ENCODE data around the gene SMYD3. TPM values are rescaled to one million over a fixed set of nuclear protein-coding genes. Genes with fewer than 3 reads are reported as not detected.

The SMYD3 gene
- polyA plus RNA-seq, 2 of the 4 experiments (the other 2 are of a cell fraction) = 18.2 to 35.2 TPM

DNA sequence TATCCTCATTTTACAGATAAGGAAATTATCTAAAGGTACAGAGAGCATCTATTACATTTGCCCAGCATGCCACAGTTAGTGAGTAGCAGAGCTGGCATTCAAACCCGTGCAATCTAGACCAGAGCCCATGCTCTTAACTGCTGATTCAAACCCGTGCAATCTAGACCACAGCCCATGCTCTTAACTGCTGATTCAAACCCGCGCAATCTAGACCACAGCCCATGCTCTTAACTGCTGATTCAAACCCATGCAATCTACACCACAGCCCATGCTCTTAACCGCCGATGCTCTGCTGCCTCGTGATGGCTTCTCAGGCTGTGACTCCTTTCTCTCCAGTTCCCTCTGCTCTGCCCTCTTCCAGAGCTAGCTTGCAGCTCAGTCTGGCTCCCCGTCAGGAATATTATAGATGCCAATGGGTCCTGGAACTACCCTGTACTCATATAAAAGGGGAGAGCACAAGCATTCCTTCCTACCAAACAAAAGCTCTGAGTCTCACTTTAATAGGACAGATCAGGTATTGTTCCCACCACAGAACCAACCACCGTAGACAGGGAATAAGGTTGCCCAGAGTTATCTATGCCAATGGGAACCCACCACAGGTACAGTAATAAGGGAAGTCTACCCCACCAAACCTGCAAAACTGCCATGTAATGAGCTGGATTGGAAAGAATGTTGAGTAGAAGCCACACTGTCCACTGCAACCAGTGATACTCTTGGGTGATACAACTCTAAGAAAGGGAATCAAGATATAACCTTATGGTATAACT is 78.4 kb downstream of the SMYD3 start:
- H3K4me2 ChIP-seq = no peak overlapping the region
- ATAC-seq (no peak), DNase-seq (ENCODE audit: low read depth in 1 of 2, low spot score in 1 of 2) (no peak), FAIRE-seq (no peak)
- CTCF ChIA-PET = no interaction called here
- 93% methylated on average over 8 of the region's 9 CpGs for WGBS (ENCODE audit: missing lambda C conversion rate)
- no peak overlapping the region for H3K4me3 ChIP-seq
- POLR2A ChIA-PET = no interaction called here
- H3K9me3 ChIP-seq = no peaks in the 10 kb centered on the region
- TF ChIP-seq ZFP36 (IDR thresholded peaks at IDR 0.05; ENCODE audit: borderline replicate concordance, partially characterized antibody) (no peak), EHMT2 (IDR thresholded peaks at IDR 0.05; ENCODE audit: low read depth) (no peak), HOXB13 (CRISPR knock-in tag; IDR thresholded peaks at IDR 0.05; ENCODE audit: low read depth) (no peak), KDM1A (IDR thresholded peaks at IDR 0.05; ENCODE audit: low read depth) (no peak), NFE2L2 (conservative IDR thresholded peaks at IDR 0.05; ENCODE audit: low read length) (no peak), SREBF2 (IDR thresholded peaks at IDR 0.05) (no peak), HOXB5 (CRISPR knock-in tag; IDR thresholded peaks at IDR 0.05) (no peak)
- TF ChIP-seq, protein P1, sequence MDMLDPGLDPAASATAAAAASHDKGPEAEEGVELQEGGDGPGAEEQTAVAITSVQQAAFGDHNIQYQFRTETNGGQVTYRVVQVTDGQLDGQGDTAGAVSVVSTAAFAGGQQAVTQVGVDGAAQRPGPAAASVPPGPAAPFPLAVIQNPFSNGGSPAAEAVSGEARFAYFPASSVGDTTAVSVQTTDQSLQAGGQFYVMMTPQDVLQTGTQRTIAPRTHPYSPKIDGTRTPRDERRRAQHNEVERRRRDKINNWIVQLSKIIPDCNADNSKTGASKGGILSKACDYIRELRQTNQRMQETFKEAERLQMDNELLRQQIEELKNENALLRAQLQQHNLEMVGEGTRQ (IDR thresholded peaks at IDR 0.05) = no peak
- H3K27ac ChIP-seq = no peak overlapping the region
- H3K4me1 ChIP-seq = no peaks in the 10 kb centered on the region

DNA sequence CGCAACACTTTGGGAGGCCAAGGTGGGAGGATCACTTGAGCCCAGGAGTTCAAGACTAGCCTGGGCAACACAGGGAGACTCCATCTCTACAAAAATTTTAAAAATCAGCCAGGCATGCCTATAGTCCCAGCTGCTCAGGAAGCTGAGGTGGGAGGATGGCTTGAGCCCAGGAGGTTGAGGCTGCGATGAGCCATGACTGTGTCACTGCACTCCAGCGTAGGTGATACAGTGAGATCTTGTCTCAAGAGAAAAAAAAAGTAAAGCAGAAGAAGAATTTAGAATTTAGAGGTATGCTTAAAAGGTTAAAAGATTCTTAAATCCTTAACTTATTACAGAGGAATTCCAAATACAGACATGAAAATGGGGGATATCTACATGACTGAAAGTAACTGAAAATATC is 79.5 kb downstream of the SMYD3 start:
- ATAC-seq = no peak
- H3K27ac ChIP-seq = no peak overlapping the region
- H3K4me3 ChIP-seq = no peak overlapping the region
- no peaks in the 10 kb centered on the region for H3K9me3 ChIP-seq
- FAIRE-seq = no peak
- ChIA-PET POLR2A (no interaction called here), CTCF (no interaction called here)
- 98% methylated on average over 3 of the region's 3 CpGs for WGBS (ENCODE audit: missing lambda C conversion rate)
- no peak for TF ChIP-seq SMC3 (IDR thresholded peaks at IDR 0.05)
- TF ChIP-seq, protein P2, sequence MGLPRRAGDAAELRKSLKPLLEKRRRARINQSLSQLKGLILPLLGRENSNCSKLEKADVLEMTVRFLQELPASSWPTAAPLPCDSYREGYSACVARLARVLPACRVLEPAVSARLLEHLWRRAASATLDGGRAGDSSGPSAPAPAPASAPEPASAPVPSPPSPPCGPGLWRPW (IDR thresholded peaks at IDR 0.05) = no peak
- no peak for TF ChIP-seq HOXB13 (CRISPR knock-in tag; IDR thresholded peaks at IDR 0.05; ENCODE audit: low read depth)
- no peak for TF ChIP-seq RNF2 (IDR thresholded peaks at IDR 0.05; ENCODE audit: borderline replicate concordance, low read depth)
- TF ChIP-seq CHD4 (IDR thresholded peaks at IDR 0.05; ENCODE audit: borderline replicate concordance) = no peak
- no peak for TF ChIP-seq EP300 (IDR thresholded peaks at IDR 0.05)
- TF ChIP-seq GATA3 (IDR thresholded peaks at IDR 0.05; ENCODE audit: borderline replicate concordance) = no peak
- TF ChIP-seq, protein P3, sequence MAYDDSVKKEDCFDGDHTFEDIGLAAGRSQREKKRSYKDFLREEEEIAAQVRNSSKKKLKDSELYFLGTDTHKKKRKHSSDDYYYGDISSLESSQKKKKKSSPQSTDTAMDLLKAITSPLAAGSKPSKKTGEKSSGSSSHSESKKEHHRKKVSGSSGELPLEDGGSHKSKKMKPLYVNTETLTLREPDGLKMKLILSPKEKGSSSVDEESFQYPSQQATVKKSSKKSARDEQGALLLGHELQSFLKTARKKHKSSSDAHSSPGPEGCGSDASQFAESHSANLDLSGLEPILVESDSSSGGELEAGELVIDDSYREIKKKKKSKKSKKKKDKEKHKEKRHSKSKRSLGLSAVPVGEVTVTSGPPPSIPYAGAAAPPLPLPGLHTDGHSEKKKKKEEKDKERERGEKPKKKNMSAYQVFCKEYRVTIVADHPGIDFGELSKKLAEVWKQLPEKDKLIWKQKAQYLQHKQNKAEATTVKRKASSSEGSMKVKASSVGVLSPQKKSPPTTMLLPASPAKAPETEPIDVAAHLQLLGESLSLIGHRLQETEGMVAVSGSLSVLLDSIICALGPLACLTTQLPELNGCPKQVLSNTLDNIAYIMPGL (CRISPR knock-in tag; IDR thresholded peaks at IDR 0.05; ENCODE audit: borderline replicate concordance) = no peak
- TF ChIP-seq KDM1A (IDR thresholded peaks at IDR 0.05; ENCODE audit: low read depth) = no peak
- TF ChIP-seq TP53 (CRISPR knock-in tag; IDR thresholded peaks at IDR 0.05) = no peak
- no peak for TF ChIP-seq BHLHE40 (IDR thresholded peaks at IDR 0.05; ENCODE audit: low read depth, low read length)
- no peak for TF ChIP-seq MAZ (IDR thresholded peaks at IDR 0.05; ENCODE audit: borderline replicate concordance, low read depth, low read length)
- no peak for TF ChIP-seq HDAC2 (IDR thresholded peaks at IDR 0.05)
- no peak for DNase-seq (ENCODE audit: low read depth in 1 of 2, low spot score in 1 of 2)
- no peak overlapping the region for H3K4me2 ChIP-seq
- no peaks in the 10 kb centered on the region for H3K4me1 ChIP-seq

DNA sequence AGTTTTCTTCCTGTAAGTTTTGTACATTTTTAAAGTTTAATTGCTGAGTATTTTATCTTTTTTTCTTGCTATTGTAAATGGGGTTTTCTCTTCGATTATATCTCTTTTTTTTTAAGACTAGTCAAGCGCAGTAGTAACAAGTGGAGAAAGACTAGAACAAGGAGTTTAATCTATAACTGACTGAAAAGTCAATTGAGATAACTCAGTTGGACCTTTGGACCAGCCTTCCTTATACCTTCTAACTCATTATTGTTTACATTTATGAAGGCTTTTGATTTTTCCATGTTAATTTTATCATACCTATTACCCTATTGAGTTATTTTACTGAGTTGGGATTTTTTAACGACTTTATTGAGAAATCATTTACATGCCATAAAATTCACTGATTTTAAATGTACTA is 81.2 kb downstream of the SMYD3 start:
- no peak for FAIRE-seq
- Histone ChIP-seq H3K9me3 (no peaks in the 10 kb centered on the region), H3K27ac (no peak overlapping the region), H3K4me3 (no peak overlapping the region), H3K4me2 (no peak overlapping the region), H3K4me1 (no peaks in the 10 kb centered on the region)
- no peak for TF ChIP-seq EP300 (IDR thresholded peaks at IDR 0.05)
- no peak for TF ChIP-seq RFX5 (IDR thresholded peaks at IDR 0.05)
- TF ChIP-seq, protein P4, sequence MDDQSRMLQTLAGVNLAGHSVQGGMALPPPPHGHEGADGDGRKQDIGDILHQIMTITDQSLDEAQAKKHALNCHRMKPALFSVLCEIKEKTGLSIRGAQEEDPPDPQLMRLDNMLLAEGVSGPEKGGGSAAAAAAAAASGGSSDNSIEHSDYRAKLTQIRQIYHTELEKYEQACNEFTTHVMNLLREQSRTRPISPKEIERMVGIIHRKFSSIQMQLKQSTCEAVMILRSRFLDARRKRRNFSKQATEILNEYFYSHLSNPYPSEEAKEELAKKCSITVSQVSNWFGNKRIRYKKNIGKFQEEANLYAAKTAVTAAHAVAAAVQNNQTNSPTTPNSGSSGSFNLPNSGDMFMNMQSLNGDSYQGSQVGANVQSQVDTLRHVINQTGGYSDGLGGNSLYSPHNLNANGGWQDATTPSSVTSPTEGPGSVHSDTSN (IDR thresholded peaks at IDR 0.05) = no peak
- 91% methylated on average over 3 of the region's 3 CpGs for WGBS (ENCODE audit: missing lambda C conversion rate)
- ChIA-PET POLR2A (no interaction called here), CTCF (no interaction called here)
- ATAC-seq = no peak
- DNase-seq (ENCODE audit: low read depth in 1 of 2, low spot score in 1 of 2) = no peak
